ENCODE data around the gene AHI1. TPM values are rescaled to one million over a fixed set of nuclear protein-coding genes. Genes with fewer than 3 reads are reported as not detected.

AHI1 gene
- total and polyA plus RNA-seq, 2 donors, result 8.3 to 101 TPM

DNA sequence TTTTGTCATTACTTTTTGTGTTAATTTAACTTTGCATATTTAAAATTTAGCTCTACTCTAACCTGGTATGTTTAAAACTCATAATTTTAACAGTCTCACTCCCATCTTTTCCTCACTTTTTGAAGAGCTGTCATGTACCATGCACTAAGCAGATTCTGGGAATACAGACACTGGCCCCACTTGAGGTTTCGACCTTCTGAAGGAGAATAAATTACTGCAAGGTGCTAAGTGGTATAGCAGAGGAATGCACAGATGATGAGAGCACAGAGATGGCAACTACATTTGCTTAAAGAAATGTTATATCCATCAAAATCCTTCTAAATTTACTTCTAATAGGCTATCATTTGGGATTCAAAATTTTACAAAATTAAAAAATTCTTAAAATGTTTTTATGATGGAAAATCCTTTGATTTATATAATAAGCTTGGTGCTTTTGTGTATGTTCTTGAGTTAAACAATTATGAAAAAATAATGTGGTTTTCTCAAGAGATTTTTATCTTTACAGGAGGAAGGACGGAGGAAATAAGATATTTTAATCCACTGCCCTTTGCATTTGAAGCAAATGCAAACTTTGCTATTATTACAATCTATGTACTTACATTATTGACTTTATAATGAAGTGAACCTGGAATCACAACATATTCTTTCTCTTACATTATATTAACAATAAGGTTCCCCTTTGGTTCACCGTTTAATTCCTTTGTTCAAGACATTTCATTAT is 79.3 kb downstream of the AHI1 start:
- no peak overlapping the region for H3K27ac ChIP-seq (ENCODE audit: low read depth)
- no peaks in the 10 kb centered on the region for H3K36me3 ChIP-seq (ENCODE audit: insufficient read depth)
- DNase-seq (ENCODE audit: extremely low spot score), result no peak
- H3K4me1 ChIP-seq (ENCODE audit: insufficient read depth), result no peaks in the 10 kb centered on the region
- 88% methylated on average over 3 of the region's 3 CpGs for WGBS
- H3K4me3 ChIP-seq (ENCODE audit: low read depth, low read length), result no peak overlapping the region

DNA sequence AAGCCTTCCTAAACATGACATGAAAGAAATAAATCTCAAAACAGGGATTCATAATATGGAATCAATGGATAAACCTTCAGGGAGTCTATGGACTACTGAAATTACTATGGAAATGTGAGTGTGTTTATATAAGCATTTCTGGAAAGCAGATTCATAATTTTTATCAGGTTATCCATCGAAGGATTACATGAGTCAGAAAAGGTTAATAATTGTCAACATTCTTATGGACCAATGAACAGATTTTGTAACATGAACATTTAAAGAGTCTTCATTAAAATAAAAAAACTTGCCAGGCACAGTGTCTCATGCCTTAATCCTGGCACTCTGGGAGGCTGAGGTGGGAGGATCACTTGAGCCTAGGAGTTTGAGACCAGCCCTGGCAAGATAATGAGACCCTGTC is 84.8 kb downstream of the AHI1 start:
- WGBS, result 86% methylated on average over 1 of the region's 1 CpG
- Histone ChIP-seq H3K27ac (ENCODE audit: low read depth) (no peak overlapping the region), H3K4me1 (ENCODE audit: insufficient read depth) (no peaks in the 10 kb centered on the region), H3K4me3 (ENCODE audit: low read depth, low read length) (no peak overlapping the region), H3K36me3 (ENCODE audit: insufficient read depth) (peaks cover 4% of the 10 kb centered on the region)
- DNase-seq (ENCODE audit: extremely low spot score), result no peak

DNA sequence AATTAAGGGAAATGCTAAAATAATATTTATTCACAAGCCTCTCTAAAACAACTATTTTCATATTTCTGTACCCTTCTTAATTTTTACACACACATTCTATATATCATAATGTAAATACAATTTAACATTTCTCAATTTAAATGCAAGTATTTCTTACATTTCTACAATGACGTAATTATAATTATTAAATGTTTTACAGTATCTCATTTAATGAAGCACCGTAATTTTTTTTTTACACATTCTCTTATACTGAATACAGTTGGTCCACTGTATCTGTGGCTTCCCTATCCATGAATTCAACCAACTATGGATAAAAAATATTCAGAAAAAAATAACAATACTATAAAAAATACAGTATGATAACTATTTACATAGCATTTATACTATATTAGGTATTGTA is 85.7 kb downstream of the AHI1 start:
- H3K36me3 ChIP-seq (ENCODE audit: insufficient read depth), result peaks cover 4% of the 10 kb centered on the region
- H3K4me3 ChIP-seq (ENCODE audit: low read depth, low read length), result no peak overlapping the region
- no peak overlapping the region for H3K27ac ChIP-seq (ENCODE audit: low read depth)
- no peaks in the 10 kb centered on the region for H3K4me1 ChIP-seq (ENCODE audit: insufficient read depth)
- WGBS, result 99% methylated on average over 2 of the region's 2 CpGs
- DNase-seq (ENCODE audit: extremely low spot score), result no peak

DNA sequence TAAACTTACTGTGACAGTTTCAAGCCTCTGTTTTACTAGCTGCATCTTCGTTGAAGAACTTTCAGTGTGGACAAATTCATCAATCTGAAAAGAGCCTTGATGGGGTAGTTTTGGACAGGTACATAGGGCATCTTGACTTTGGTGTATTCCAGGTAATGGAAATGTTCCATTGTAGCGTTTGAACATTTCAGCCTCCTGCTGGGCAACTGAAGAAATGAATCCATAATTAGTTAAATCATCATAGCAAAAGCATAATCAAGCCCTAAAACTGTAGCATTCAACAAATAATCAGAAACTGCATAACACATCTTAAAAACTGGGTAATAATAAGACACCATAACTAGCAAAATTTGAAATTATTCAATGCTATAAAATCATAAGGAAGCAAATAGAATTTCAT is 86.2 kb downstream of the AHI1 start:
- H3K36me3 ChIP-seq (ENCODE audit: insufficient read depth), result peaks cover 4% of the 10 kb centered on the region

DNA sequence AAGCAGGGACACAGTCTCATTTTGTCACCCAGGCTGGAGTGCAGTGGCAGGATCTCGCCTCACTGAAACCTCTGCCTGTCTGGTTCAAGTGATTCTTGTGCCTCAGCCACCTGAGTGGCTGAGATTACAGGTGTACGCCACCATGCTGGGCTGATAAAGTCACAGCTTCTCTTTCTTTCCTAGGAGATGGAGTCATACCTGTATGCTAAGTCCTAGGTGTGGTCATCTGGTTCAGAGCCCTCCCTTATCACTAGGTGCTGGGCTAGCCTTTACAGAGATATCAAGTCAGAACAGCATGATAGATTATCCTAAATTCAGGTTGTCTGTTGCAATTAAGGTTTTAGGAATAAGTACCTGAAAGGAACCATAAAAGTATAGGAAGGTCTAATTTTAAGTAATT is 86.7 kb downstream of the AHI1 start:
- DNase-seq (ENCODE audit: extremely low spot score), result no peak
- WGBS, result 95% methylated on average over 2 of the region's 2 CpGs
- Histone ChIP-seq H3K4me1 (ENCODE audit: insufficient read depth) (no peaks in the 10 kb centered on the region), H3K27ac (ENCODE audit: low read depth) (no peak overlapping the region), H3K4me3 (ENCODE audit: low read depth, low read length) (no peak overlapping the region), H3K36me3 (ENCODE audit: insufficient read depth) (peaks cover 4% of the 10 kb centered on the region)

More for the DNA sequence above, 86.2 kb downstream of the AHI1 start:
- DNase-seq (ENCODE audit: extremely low spot score), result no peak
- Histone ChIP-seq H3K4me3 (ENCODE audit: low read depth, low read length) (no peak overlapping the region), H3K4me1 (ENCODE audit: insufficient read depth) (no peaks in the 10 kb centered on the region), H3K27ac (ENCODE audit: low read depth) (no peak overlapping the region)
- 85% methylated on average over 2 of the region's 2 CpGs for WGBS

DNA sequence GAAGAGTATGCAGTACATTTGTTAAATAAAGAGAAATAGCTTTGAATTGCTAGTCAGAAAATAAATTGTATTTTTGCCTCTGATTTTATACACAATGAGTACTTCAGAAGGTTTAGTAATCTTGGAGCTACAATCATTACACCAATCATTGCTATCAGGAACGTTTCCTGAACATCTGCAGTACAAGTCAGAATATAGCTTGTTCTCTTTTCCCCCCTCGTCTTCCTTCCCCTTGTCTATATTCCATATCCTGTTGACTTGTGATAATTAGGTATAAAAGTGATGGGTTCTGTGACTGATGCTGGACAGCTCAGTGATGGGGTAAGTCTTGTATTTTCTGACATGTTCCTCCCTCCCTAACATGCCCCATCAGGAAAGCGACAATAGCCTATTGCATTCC is 94.0 kb downstream of the AHI1 start:
- Histone ChIP-seq H3K4me1 (ENCODE audit: insufficient read depth) (no peaks in the 10 kb centered on the region), H3K27ac (ENCODE audit: low read depth) (no peak overlapping the region), H3K36me3 (ENCODE audit: insufficient read depth) (peaks cover 3% of the 10 kb centered on the region), H3K4me3 (ENCODE audit: low read depth, low read length) (no peak overlapping the region)
- no peak for DNase-seq (ENCODE audit: extremely low spot score)
- 74% methylated on average over 3 of the region's 3 CpGs for WGBS

DNA sequence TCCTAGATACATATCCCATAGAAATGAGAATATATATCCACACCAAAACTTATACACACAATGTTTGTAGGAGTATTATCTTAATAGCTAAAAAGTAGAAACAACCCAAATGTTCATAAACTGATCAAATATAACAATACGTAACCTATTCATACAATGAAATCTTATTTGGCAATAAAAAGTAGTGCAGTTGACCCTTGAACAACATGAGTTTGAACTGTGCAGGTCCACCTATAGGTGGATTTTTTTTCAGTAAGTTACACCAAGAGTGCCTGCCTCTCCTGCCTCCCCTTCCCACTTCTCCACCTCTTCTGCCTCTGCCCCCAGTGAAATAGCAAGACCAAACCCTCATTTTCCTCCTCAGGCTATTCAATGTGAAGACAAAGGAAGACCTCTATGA is 95.2 kb downstream of the AHI1 start:
- H3K36me3 ChIP-seq (ENCODE audit: insufficient read depth), result peaks cover 3% of the 10 kb centered on the region
- DNase-seq (ENCODE audit: extremely low spot score), result no peak
- no peaks in the 10 kb centered on the region for H3K4me1 ChIP-seq (ENCODE audit: insufficient read depth)
- WGBS, result 99% methylated on average over 1 of the region's 1 CpG
- no peak overlapping the region for H3K4me3 ChIP-seq (ENCODE audit: low read depth, low read length)
- no peak overlapping the region for H3K27ac ChIP-seq (ENCODE audit: low read depth)

DNA sequence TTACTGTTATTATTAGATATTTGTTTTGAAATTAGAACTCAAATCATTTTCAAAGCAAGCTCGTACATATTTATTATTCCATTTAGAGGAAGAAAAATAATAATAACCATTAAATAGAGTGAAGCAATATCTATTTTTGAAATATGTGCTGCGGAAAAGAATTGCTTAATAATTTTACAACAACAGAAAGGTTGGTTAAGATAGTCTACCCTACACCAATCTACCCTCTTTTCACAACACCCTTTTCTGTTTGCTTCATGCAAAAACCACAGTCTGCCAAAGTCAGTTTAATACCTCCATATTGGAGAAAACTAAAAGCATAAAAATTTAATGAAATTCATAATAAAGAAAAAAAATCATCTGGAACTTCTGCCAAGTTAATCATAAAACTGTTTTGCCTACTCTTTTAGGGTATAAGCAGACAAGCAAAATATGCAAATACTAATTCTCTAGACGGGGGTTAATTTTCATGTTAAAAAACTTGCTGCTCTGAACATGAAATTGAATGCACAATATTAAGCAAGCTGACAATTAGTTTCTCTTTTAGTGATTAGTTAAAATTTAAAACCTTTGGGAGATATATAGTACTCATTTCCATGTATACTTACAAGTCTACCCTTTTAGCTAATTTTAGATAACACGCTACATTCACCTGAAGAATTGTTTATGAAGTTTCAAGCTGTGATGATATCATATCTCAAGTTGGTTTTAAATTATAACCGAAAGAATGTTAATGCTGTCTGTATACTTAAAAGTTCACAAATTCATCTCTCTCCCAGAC is 100.2 kb downstream of the AHI1 start:
- Histone ChIP-seq H3K36me3 (ENCODE audit: insufficient read depth) (peaks cover 1% of the 10 kb centered on the region), H3K27ac (ENCODE audit: low read depth) (no peak overlapping the region), H3K4me1 (ENCODE audit: insufficient read depth) (no peaks in the 10 kb centered on the region), H3K4me3 (ENCODE audit: low read depth, low read length) (no peak overlapping the region)
- DNase-seq (ENCODE audit: extremely low spot score), result no peak
- WGBS, result 92% methylated on average over 5 of the region's 5 CpGs

DNA sequence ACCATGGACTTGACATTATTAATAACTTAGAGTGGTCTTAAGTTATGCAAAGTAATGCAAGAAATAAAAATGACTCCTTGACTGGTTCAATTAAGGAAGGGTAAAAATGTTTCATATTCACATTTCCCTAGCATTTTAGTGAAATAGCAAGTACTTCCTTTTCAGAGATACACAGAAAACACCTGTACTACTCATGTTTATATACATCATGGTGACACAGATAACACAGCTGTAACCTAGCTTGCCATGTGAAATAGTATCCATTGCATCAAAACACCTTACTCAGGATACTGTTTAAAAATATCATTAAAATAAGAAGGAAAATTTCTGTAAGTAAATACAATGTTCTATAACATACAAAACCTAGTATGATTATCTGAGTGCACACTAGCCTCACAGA is 102.4 kb downstream of the AHI1 start:
- no peak for DNase-seq (ENCODE audit: extremely low spot score)
- Histone ChIP-seq H3K36me3 (ENCODE audit: insufficient read depth) (peaks cover 1% of the 10 kb centered on the region), H3K27ac (ENCODE audit: low read depth) (no peak overlapping the region), H3K4me3 (ENCODE audit: low read depth, low read length) (no peak overlapping the region), H3K4me1 (ENCODE audit: insufficient read depth) (no peaks in the 10 kb centered on the region)

DNA sequence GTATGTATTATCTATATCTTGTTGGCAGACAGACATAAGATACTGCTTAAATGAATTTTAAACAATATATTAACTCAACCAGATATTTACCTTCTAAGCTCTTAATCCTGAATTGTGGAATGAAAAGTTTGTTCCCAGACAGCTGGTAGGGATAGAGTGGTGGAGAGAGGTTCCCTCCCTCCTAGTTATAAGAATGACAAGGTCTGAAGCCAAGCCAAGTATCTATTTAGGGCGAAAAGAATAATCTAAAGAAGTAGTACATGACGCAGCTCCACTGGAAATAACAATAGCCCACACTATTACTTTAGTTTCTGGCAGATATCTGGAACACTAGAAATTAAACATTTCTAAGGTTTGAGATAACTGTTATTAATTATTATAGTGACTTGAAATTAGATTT is 104.3 kb downstream of the AHI1 start:
- WGBS, result 79% methylated on average over 2 of the region's 2 CpGs

DNA sequence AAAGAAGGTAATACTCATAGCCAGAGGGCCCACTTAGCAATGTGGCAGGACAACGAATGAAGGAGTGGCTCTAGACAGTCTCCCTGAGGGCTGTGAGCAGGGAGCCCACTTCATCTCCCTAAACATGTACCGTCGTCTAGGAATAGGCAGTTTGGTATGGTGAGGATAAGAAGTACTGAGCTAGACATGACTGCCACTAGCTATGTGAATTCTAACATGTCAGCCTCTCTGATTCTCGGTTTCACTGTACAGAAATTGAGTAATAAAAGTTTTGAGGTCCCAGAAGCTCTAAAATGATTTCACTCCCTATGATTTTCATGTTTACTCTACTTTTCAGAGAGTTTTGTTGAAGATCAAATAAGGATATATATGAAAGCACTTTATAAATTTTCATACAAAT is 107.1 kb downstream of the AHI1 start:
- no peak overlapping the region for H3K4me3 ChIP-seq (ENCODE audit: low read depth, low read length)
- H3K4me1 ChIP-seq (ENCODE audit: insufficient read depth), result no peaks in the 10 kb centered on the region
- 92% methylated on average over 4 of the region's 4 CpGs for WGBS
- H3K27ac ChIP-seq (ENCODE audit: low read depth), result no peak overlapping the region
- DNase-seq (ENCODE audit: extremely low spot score), result no peak
- peaks cover 1% of the 10 kb centered on the region for H3K36me3 ChIP-seq (ENCODE audit: insufficient read depth)

More for the DNA sequence above, 104.3 kb downstream of the AHI1 start:
- Histone ChIP-seq H3K27ac (ENCODE audit: low read depth) (no peak overlapping the region), H3K36me3 (ENCODE audit: insufficient read depth) (peaks cover 1% of the 10 kb centered on the region), H3K4me1 (ENCODE audit: insufficient read depth) (no peaks in the 10 kb centered on the region), H3K4me3 (ENCODE audit: low read depth, low read length) (no peak overlapping the region)
- no peak for DNase-seq (ENCODE audit: extremely low spot score)

DNA sequence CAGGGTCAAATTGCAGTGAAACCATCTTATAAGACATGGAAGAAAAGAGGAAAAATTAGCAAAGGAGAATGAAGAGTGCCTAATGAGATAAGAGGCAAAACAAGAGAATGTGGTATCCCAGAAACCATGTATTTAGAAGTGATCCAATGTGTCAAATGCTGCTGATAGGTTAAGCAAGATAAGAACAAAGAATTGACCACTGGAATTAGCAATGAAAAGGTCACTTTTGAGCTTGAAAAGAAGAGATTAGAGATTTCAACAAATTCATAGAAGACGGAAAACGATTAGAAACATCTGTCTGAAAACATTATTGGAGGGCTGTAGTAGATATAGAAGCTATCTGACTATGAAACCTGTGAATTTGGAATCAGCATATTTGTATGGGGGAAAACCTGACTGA is 112.2 kb downstream of the AHI1 start:
- WGBS, result 61% methylated on average over 2 of the region's 2 CpGs

DNA sequence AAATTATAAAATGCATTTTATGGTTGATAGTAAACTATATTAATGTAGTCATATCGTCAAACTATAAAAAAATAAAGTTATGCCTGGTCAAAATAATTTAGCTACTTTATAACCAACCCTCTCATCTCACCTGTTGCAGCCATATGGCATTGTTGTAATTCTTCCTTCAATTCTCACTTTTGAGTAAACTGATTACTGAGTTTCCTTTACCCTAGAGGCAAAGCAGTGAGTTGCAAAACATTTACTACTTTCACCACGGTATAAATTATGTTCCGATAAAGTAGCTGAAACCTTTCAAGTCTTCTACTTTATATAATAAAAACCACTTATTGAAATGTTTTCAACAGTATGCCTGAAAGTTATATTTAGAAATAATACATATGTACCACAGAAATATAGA is 113.8 kb downstream of the AHI1 start:
- DNase-seq (ENCODE audit: extremely low spot score), result no peak
- 87% methylated on average over 3 of the region's 3 CpGs for WGBS

More for the DNA sequence above, 112.2 kb downstream of the AHI1 start:
- Histone ChIP-seq H3K4me3 (ENCODE audit: low read depth, low read length) (no peak overlapping the region), H3K36me3 (ENCODE audit: insufficient read depth) (no peaks in the 10 kb centered on the region), H3K27ac (ENCODE audit: low read depth) (no peak overlapping the region), H3K4me1 (ENCODE audit: insufficient read depth) (no peaks in the 10 kb centered on the region)
- DNase-seq (ENCODE audit: extremely low spot score), result no peak

DNA sequence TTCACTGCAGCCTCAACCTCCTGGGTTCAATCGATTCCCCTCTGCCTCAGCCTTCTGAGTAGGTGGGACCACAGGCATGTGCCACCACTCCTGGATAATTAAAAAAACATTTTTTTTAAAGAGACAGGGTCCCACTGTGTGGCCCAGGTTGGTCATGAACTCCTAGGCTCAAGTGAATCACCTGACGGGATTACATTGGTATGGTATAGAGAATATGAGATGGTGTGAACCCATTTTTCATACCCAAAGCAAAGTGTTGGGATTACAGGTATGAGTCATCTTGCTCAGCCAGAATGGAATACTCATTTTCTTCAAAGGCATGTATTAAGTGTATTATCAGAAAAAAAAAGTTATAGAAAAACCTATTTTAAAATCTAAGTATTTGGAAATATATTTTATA is 114.2 kb downstream of the AHI1 start:
- Histone ChIP-seq H3K4me1 (ENCODE audit: insufficient read depth) (no peaks in the 10 kb centered on the region), H3K27ac (ENCODE audit: low read depth) (no peak overlapping the region), H3K4me3 (ENCODE audit: low read depth, low read length) (no peak overlapping the region), H3K36me3 (ENCODE audit: insufficient read depth) (no peaks in the 10 kb centered on the region)
- WGBS, result 94% methylated on average over 2 of the region's 2 CpGs
- DNase-seq (ENCODE audit: extremely low spot score), result no peak

More for the DNA sequence above, 113.8 kb downstream of the AHI1 start:
- Histone ChIP-seq H3K4me3 (ENCODE audit: low read depth, low read length) (no peak overlapping the region), H3K36me3 (ENCODE audit: insufficient read depth) (no peaks in the 10 kb centered on the region), H3K4me1 (ENCODE audit: insufficient read depth) (no peaks in the 10 kb centered on the region), H3K27ac (ENCODE audit: low read depth) (no peak overlapping the region)

All from urinary bladder (tissue), 4 donors.